GM12878 (cell line): Measurements from ENCODE around the gene ASAP3. TPM values are rescaled to one million over a fixed set of nuclear protein-coding genes. Genes with fewer than 3 reads are reported as not detected.
A peak's percentile ranks its signal among the peaks of the same experiment; 100 is the strongest.

Source experiments
- ATAC-seq: fragments of 200-7000 bp; cut with Tn5 transposase; 3 replicates; pipeline ENCODE4 v1.9.1; 2020; ENCODE audit warnings: mild to moderate bottlenecking, moderate library complexity
- BruUV-seq: library from RNA; stranded (reverse); fragments of 400-500 nt; replicated peaks from 2 replicates; lab custom pipeline; 2021; lab: Mats Ljungman, UMichigan
- CTCF ChIA-PET: fragments of 300-600 bp; sonication (Branson Sonifier 250); formaldehyde crosslinking; extraction: SDS; loops from one replicate; lab custom pipeline; 2021; ENCODE audit warnings: inconsistent platforms; lab: Yijun Ruan, JAX
- POLR2A ChIA-PET: fragments of 350-600 bp; formaldehyde crosslinking; extraction: SDS; loops from one replicate; lab custom pipeline; 2021; ENCODE audit warnings: inconsistent platforms; lab: Charles Lee
- RAD21 ChIA-PET: fragments of 300-600 bp; sonication (Branson Sonifier 250); formaldehyde crosslinking; loops from one replicate; lab custom pipeline; 2023; ENCODE audit warnings: antibody characterized with exemption; ENCODE audit not compliant: unreplicated experiment; lab: Charles Lee
- SMC1A ChIA-PET: fragments of 300-600 bp; sonication (Branson Sonifier 250); formaldehyde crosslinking; loops from one replicate; lab custom pipeline; 2023; ENCODE audit not compliant: unreplicated experiment, uncharacterized antibody; lab: Charles Lee
- DNase-seq: peaks from one replicate; pipeline ENCODE4 v3.0.0-alpha.2; 2011; ENCODE audit warnings: low read depth, low spot score
- FAIRE-seq: peaks from 3 replicates; lab custom pipeline; 2011; peaks lifted over from hg19 to GRCh38; lab: Jason Lieb, UNC
- H2AFZ ChIP-seq: 2 replicates; pipeline ENCODE4 v1.6.0; 2011; ENCODE audit warnings: low read depth, low read length, control low read depth; ENCODE audit not compliant: control insufficient read depth
- H3K27ac ChIP-seq: 2 replicates; pipeline ENCODE4 v1.5.1; 2011; ENCODE audit warnings: control low read depth; ENCODE audit not compliant: control insufficient read depth, insufficient read depth
- H3K27me3 ChIP-seq, 2 experiments: replicated peaks in 1 of 2; 2 replicates each; pipeline versions ENCODE4 v1.6.0 to v1.6.1; 2011; ENCODE audit warnings: low read length in 1 of 2; ENCODE audit not compliant: control insufficient read depth in 2 of 2, insufficient read depth in 2 of 2
- H3K36me3 ChIP-seq, 2 experiments: 2 replicates each; pipeline ENCODE4 v1.5.1; 2011; ENCODE audit warnings: low read length in 1 of 2; ENCODE audit not compliant: control insufficient read depth in 2 of 2, insufficient read depth in 2 of 2
- H3K4me1 ChIP-seq: 2 replicates; pipeline ENCODE4 v1.6.1; 2011; ENCODE audit warnings: mild to moderate bottlenecking, low read length, moderate library complexity, mixed read lengths; ENCODE audit not compliant: control insufficient read depth, insufficient read depth
- H3K4me2 ChIP-seq: 2 replicates; pipeline ENCODE4 v1.6.0; 2011; ENCODE audit warnings: control low read depth; ENCODE audit not compliant: control insufficient read depth, insufficient read depth
- H3K4me3 ChIP-seq: fragments of 200-600 bp; sonication (generic); 2 replicates; pipeline ENCODE4 v1.5.1; 2016
- H3K79me2 ChIP-seq: 2 replicates; pipeline ENCODE4 v1.6.0; 2011; ENCODE audit warnings: low read length; ENCODE audit not compliant: control insufficient read depth, insufficient read depth
- H3K9ac ChIP-seq: 2 replicates; pipeline ENCODE4 v1.8.0; 2011; ENCODE audit warnings: low read length, control low read depth, mixed read lengths; ENCODE audit not compliant: control insufficient read depth, insufficient read depth
- H3K9me3 ChIP-seq: replicated peaks from 3 replicates; pipeline ENCODE4 v1.5.1; 2011; ENCODE audit warnings: mild to moderate bottlenecking, low read length; ENCODE audit not compliant: control insufficient read depth, insufficient read depth
- H4K20me1 ChIP-seq: 2 replicates; pipeline ENCODE4 v1.6.0; 2011; ENCODE audit not compliant: control insufficient read depth, insufficient read depth
- CBFB ChIP-seq: IDR thresholded peaks from 2 replicates; pipeline ENCODE4 v1.6.1; 2016; ENCODE audit warnings: antibody characterized with exemption, low read depth
- CBX3 ChIP-seq: fragments of 200-600 bp; sonication (generic); IDR thresholded peaks from 2 replicates; pipeline ENCODE4 v1.6.1; 2016; ENCODE audit warnings: low read depth, borderline replicate concordance
- CHD2 ChIP-seq: IDR thresholded peaks from 2 replicates; pipeline ENCODE4 v1.6.1; 2011; ENCODE audit warnings: low read depth, low read length, improper control_type of control experiment, borderline replicate concordance
- CREM ChIP-seq: IDR thresholded peaks from 2 replicates; pipeline ENCODE4 v1.6.1; 2014; ENCODE audit warnings: antibody characterized with exemption, low read depth
- DPF2 ChIP-seq: fragments of 450-650 bp; IDR thresholded peaks from 2 replicates; pipeline ENCODE4 v1.6.1; 2017; ENCODE audit warnings: mild to moderate bottlenecking
- IKZF1 ChIP-seq: fragments of 450-650 bp; conservative IDR thresholded peaks from 2 replicates; pipeline ENCODE4 v1.6.1; 2017; ENCODE audit warnings: antibody characterized with exemption, mild to moderate bottlenecking
- IRF3 ChIP-seq: fragments of 450-650 bp; IDR thresholded peaks from 2 replicates; pipeline ENCODE4 v1.6.1; 2014; ENCODE audit warnings: mild to moderate bottlenecking
- NR2C2 ChIP-seq: IDR thresholded peaks from 2 replicates; pipeline ENCODE4 v1.6.1; 2011; ENCODE audit warnings: borderline replicate concordance, low read depth; ENCODE audit not compliant: control insufficient read depth, insufficient read length
- RAD51 ChIP-seq: fragments of 450-650 bp; IDR thresholded peaks from 2 replicates; pipeline ENCODE4 v1.6.1; 2016; ENCODE audit warnings: moderate library complexity, mild to moderate bottlenecking, inconsistent platforms
- WGBS: methylation state at CpG from one replicate; pipeline ENCODE4 v1.1.6; 2016; ENCODE audit warnings: low lambda C conversion rate; ENCODE audit not compliant: insufficient replicate concordance, insufficient coverage; ENCODE audit errors: missing lambda C conversion rate; 5-methylcytosine and 5-hydroxymethylcytosine counted together
- in situ Hi-C: fragments of 300-500 bp; cut with MboI; formaldehyde crosslinking; loops from 9 replicates; pipeline ENCODE4 v1.14.3; 2018; ENCODE audit warnings: mixed read lengths
- intact Hi-C: fragments of 100-400 bp; cut with micrococcal nuclease; formaldehyde crosslinking; loops from one replicate; pipeline ENCODE4 v1.14.2; 2022; ENCODE audit not compliant: unreplicated experiment
- polyA plus RNA-seq, 11 experiments: library from polyadenylated mRNA; depleted of rRNA in 4 of 11; unstranded in 6 of 11; stranded (reverse) in 5 of 11; fragments of >200 nt; fragmentation: Nextera tagmentation in 4 of 11; fragmentation: Illumina TruSeq in 1 of 11; extraction: Ambion mirVana in 4 of 11; extraction: Trizol in 1 of 11; gene quantifications; 1 replicate in 1 of 11; 2 replicates in 10 of 11; pipeline versions ENCODE4 v1.2.1 to v1.2.3, GENCODE V29; 2011 to 2016; ENCODE audit warnings: inconsistent platforms in 2 of 11, missing spikeins in 2 of 11, low read depth in 1 of 11
- total RNA-seq, 4 experiments: library from RNA; depleted of rRNA in 3 of 4; stranded (reverse); fragments of >200 nt in 3 of 4; fragmentation: Illumina TruSeq in 1 of 4; extraction: Trizol in 1 of 4; gene quantifications; 2 replicates each; pipeline versions ENCODE4 v1.2.1 to v1.2.3, GENCODE V29; 2013 to 2021

The ASAP3 gene
- total and polyA plus RNA-seq, 10 of the 15 experiments (the other 5 are each of a cell fraction or from before 2014, with no cell fraction given), result 0.04 to 0.92 (median 0.34) TPM; not detected in 1

- 0 out of 2 replicates have a peak, but pooled peaks have one; percentile 23 for TF ChIP-seq DPF2
- peak; percentile 65 for TF ChIP-seq IKZF1
- peak; percentile 16; the same call in 1 of the 2 replicates for TF ChIP-seq CBFB
- TF ChIP-seq CBX3, result no peak
Measured at GRCh38 chr1:23524716-23525401, 40.9 kb upstream of the ASAP3 start (continued).

GRCh38 chr1:23524163-23524562 is 40.2 kb upstream of the ASAP3 start:
- Histone ChIP-seq H3K27me3 (no peaks in the 10 kb centered on the region), H3K4me1 (peaks cover 51% of the 10 kb centered on the region)

More at GRCh38 chr1:23524163-23524562, 40.2 kb upstream of the ASAP3 start:
- H2AFZ ChIP-seq, result no peak overlapping the region
- ChIA-PET CTCF (interaction anchor here (0.6 to 28.3 kb wide), 8 partner anchors 9 to 895 kb away, joined by 3 to 784 read pairs (median 6); no protein-coding TSS in a partner anchor), POLR2A (interaction anchor here (0.7 to 1.5 kb wide), 5 partner anchors 8 to 188 kb away, joined by 3 to 10 read pairs (median 3); no protein-coding TSS in a partner anchor), SMC1A (interaction anchor here (0.6 to 14.8 kb wide), 6 partner anchors 9 to 372 kb away, joined by 3 to 201 read pairs (median 6); no protein-coding TSS in a partner anchor), RAD21 (interaction anchor here (0.8 to 11.3 kb wide), 8 partner anchors 9 to 1468 kb away, joined by 3 to 153 read pairs (median 6); no protein-coding TSS in a partner anchor)
- in situ Hi-C loops, result no loop called here
- H4K20me1 ChIP-seq, result no peaks in the 10 kb centered on the region
- peak overlapping the region; percentile 77; the same call in 1 of the 2 replicates for H3K27ac ChIP-seq
- no peak for ATAC-seq
- FAIRE-seq, result no peak
- no peaks in the 10 kb centered on the region for H3K9me3 ChIP-seq
- H3K4me3 ChIP-seq, result peak overlapping the region; percentile 44; the same call in 1 of the 2 replicates
- 94% methylated on average over 1 of the region's 3 CpGs for WGBS
- H3K79me2 ChIP-seq, result peaks cover 47% of the 10 kb centered on the region
- H3K36me3 ChIP-seq, result peaks cover 13 to 15% of the 10 kb centered on the region in 2 experiments; a peak in 3 of 4 replicates
- peak overlapping the region; percentile 83 for H3K4me2 ChIP-seq
- H3K9ac ChIP-seq, result 0 out of 2 replicates have a peak overlapping the region, but pooled peaks have one; percentile 9
- TF ChIP-seq NR2C2 (no peak), CHD2 (no peak), RAD51 (no peak), IRF3 (no peak), CREM (no peak)
- DNase-seq, result no peak
- intact Hi-C loops, result no loop called here
- BruUV-seq, result no TSS peak
